Measurements from ENCODE around the gene FYB2.

The FYB2 gene

GRCh38 chr1:56819387-56819899 is at the start of gene FYB2:
FYB2 (minus strand) TSS chr1:56819404; CDS start chr1:56819290, 114 bp downstream.
- DNase-seq, result no peak
- Mint-ChIP-seq H3K27ac (no peak within 1 kb of the TSS), H3K4me3 (no peak within 1 kb of the TSS), H3K9me3 (no peaks in the 10 kb centered on the region), H3K27me3 (peaks cover 50% of the 10 kb centered on the region), H3K4me1 (ENCODE audit: low read depth) (no peaks in the 10 kb centered on the region), H3K36me3 (ENCODE audit: low read depth) (no peaks in the 10 kb centered on the region)

- H3K27ac Mint-ChIP-seq, result no peak overlapping the region
- no peaks in the 10 kb centered on the region for H3K36me3 Mint-ChIP-seq (ENCODE audit: low read depth)
- no peak for DNase-seq
- peaks cover 13% of the 10 kb centered on the region for H3K27me3 Mint-ChIP-seq
- no peak overlapping the region for H3K4me3 Mint-ChIP-seq
- no peaks in the 10 kb centered on the region for H3K4me1 Mint-ChIP-seq (ENCODE audit: low read depth)
- no peaks in the 10 kb centered on the region for H3K9me3 Mint-ChIP-seq
Measured at GRCh38 chr1:56868761-56869160, 49.6 kb upstream of the FYB2 start.

- Mint-ChIP-seq H3K36me3 (ENCODE audit: low read depth) (no peaks in the 10 kb centered on the region), H3K27ac (no peak overlapping the region), H3K9me3 (no peaks in the 10 kb centered on the region), H3K4me3 (no peak overlapping the region), H3K4me1 (ENCODE audit: low read depth) (no peaks in the 10 kb centered on the region), H3K27me3 (peaks cover 13% of the 10 kb centered on the region)
- no peak for DNase-seq
Measured at GRCh38 chr1:56867491-56867890, 48.3 kb upstream of the FYB2 start.

GRCh38 chr1:56866656-56867055 is 47.5 kb upstream of the FYB2 start:
- Mint-ChIP-seq H3K4me3 (no peak overlapping the region), H3K27ac (no peak overlapping the region), H3K36me3 (ENCODE audit: low read depth) (no peaks in the 10 kb centered on the region), H3K9me3 (no peaks in the 10 kb centered on the region), H3K27me3 (peaks cover 13% of the 10 kb centered on the region), H3K4me1 (ENCODE audit: low read depth) (no peaks in the 10 kb centered on the region)
- no peak for DNase-seq

GRCh38 chr1:56864430-56864829 is 45.2 kb upstream of the FYB2 start:
- Mint-ChIP-seq H3K9me3 (no peaks in the 10 kb centered on the region), H3K4me1 (ENCODE audit: low read depth) (no peaks in the 10 kb centered on the region), H3K4me3 (no peak overlapping the region), H3K27ac (no peak overlapping the region), H3K27me3 (peaks cover 5% of the 10 kb centered on the region), H3K36me3 (ENCODE audit: low read depth) (no peaks in the 10 kb centered on the region)
- DNase-seq, result no peak

GRCh38 chr1:56863265-56863992 is 44.2 kb upstream of the FYB2 start:
- H3K4me1 Mint-ChIP-seq (ENCODE audit: low read depth), result no peaks in the 10 kb centered on the region
- no peaks in the 10 kb centered on the region for H3K9me3 Mint-ChIP-seq
- DNase-seq, result no peak
- H3K27ac Mint-ChIP-seq, result no peak overlapping the region
- no peaks in the 10 kb centered on the region for H3K36me3 Mint-ChIP-seq (ENCODE audit: low read depth)
- no peak overlapping the region for H3K4me3 Mint-ChIP-seq
- H3K27me3 Mint-ChIP-seq, result peaks cover 4% of the 10 kb centered on the region

- no peaks in the 10 kb centered on the region for H3K9me3 Mint-ChIP-seq
- no peaks in the 10 kb centered on the region for H3K4me1 Mint-ChIP-seq (ENCODE audit: low read depth)
- DNase-seq, result no peak
- H3K4me3 Mint-ChIP-seq, result no peak overlapping the region
- H3K27me3 Mint-ChIP-seq, result peaks cover 10% of the 10 kb centered on the region
- no peak overlapping the region for H3K27ac Mint-ChIP-seq
- no peaks in the 10 kb centered on the region for H3K36me3 Mint-ChIP-seq (ENCODE audit: low read depth)
Measured at GRCh38 chr1:56859287-56859686, 40.1 kb upstream of the FYB2 start.

- no peak overlapping the region for H3K4me3 Mint-ChIP-seq
- H3K9me3 Mint-ChIP-seq, result no peaks in the 10 kb centered on the region
- DNase-seq, result no peak
- peaks cover 18% of the 10 kb centered on the region for H3K27me3 Mint-ChIP-seq
- H3K4me1 Mint-ChIP-seq (ENCODE audit: low read depth), result no peaks in the 10 kb centered on the region
- no peak overlapping the region for H3K27ac Mint-ChIP-seq
- H3K36me3 Mint-ChIP-seq (ENCODE audit: low read depth), result no peaks in the 10 kb centered on the region
Measured at GRCh38 chr1:56856186-56856585, 37.0 kb upstream of the FYB2 start.

- Mint-ChIP-seq H3K4me3 (no peak overlapping the region), H3K27me3 (peaks cover 15% of the 10 kb centered on the region), H3K9me3 (no peaks in the 10 kb centered on the region), H3K4me1 (ENCODE audit: low read depth) (no peaks in the 10 kb centered on the region), H3K36me3 (ENCODE audit: low read depth) (no peaks in the 10 kb centered on the region), H3K27ac (no peak overlapping the region)
- no peak for DNase-seq
Measured at GRCh38 chr1:56855190-56855589, 36.0 kb upstream of the FYB2 start.

GRCh38 chr1:56854521-56855099 is 35.4 kb upstream of the FYB2 start, which contains the start of gene C8A:
C8A (plus strand) TSS chr1:56854797; CDS start chr1:56854902, 105 bp downstream.
- H3K9me3 Mint-ChIP-seq, result no peaks in the 10 kb centered on the region
- no peak within 1 kb of the TSS for H3K27ac Mint-ChIP-seq
- DNase-seq, result no peak
- peaks cover 15% of the 10 kb centered on the region for H3K27me3 Mint-ChIP-seq
- H3K36me3 Mint-ChIP-seq (ENCODE audit: low read depth), result no peaks in the 10 kb centered on the region
- no peak within 1 kb of the TSS for H3K4me3 Mint-ChIP-seq
- no peaks in the 10 kb centered on the region for H3K4me1 Mint-ChIP-seq (ENCODE audit: low read depth)

- Mint-ChIP-seq H3K36me3 (ENCODE audit: low read depth) (no peaks in the 10 kb centered on the region), H3K27me3 (peaks cover 21% of the 10 kb centered on the region)
- DNase-seq, result no peak
Measured at GRCh38 chr1:56852476-56852875, 33.3 kb upstream of the FYB2 start.

GRCh38 chr1:56850922-56851321 is 31.7 kb upstream of the FYB2 start:
- DNase-seq, result no peak
- Mint-ChIP-seq H3K9me3 (no peaks in the 10 kb centered on the region), H3K4me3 (no peak overlapping the region), H3K36me3 (ENCODE audit: low read depth) (no peaks in the 10 kb centered on the region), H3K27ac (no peak overlapping the region), H3K4me1 (ENCODE audit: low read depth) (no peaks in the 10 kb centered on the region), H3K27me3 (peaks cover 26% of the 10 kb centered on the region)

More at GRCh38 chr1:56852476-56852875, 33.3 kb upstream of the FYB2 start:
- H3K4me3 Mint-ChIP-seq, result no peak overlapping the region
- H3K4me1 Mint-ChIP-seq (ENCODE audit: low read depth), result no peaks in the 10 kb centered on the region
- no peaks in the 10 kb centered on the region for H3K9me3 Mint-ChIP-seq
- no peak overlapping the region for H3K27ac Mint-ChIP-seq

GRCh38 chr1:56850411-56850810 is 31.2 kb upstream of the FYB2 start:
- no peaks in the 10 kb centered on the region for H3K4me1 Mint-ChIP-seq (ENCODE audit: low read depth)
- H3K36me3 Mint-ChIP-seq (ENCODE audit: low read depth), result no peaks in the 10 kb centered on the region
- H3K4me3 Mint-ChIP-seq, result no peak overlapping the region
- no peak for DNase-seq
- H3K9me3 Mint-ChIP-seq, result no peaks in the 10 kb centered on the region
- peaks cover 26% of the 10 kb centered on the region for H3K27me3 Mint-ChIP-seq
- no peak overlapping the region for H3K27ac Mint-ChIP-seq

GRCh38 chr1:56849750-56850149 is 30.5 kb upstream of the FYB2 start:
- no peak overlapping the region for H3K4me3 Mint-ChIP-seq
- no peaks in the 10 kb centered on the region for H3K4me1 Mint-ChIP-seq (ENCODE audit: low read depth)
- H3K9me3 Mint-ChIP-seq, result no peaks in the 10 kb centered on the region
- DNase-seq, result no peak
- peaks cover 24% of the 10 kb centered on the region for H3K27me3 Mint-ChIP-seq
- no peaks in the 10 kb centered on the region for H3K36me3 Mint-ChIP-seq (ENCODE audit: low read depth)
- H3K27ac Mint-ChIP-seq, result no peak overlapping the region

GRCh38 chr1:56845343-56845742 is 26.1 kb upstream of the FYB2 start:
- Mint-ChIP-seq H3K4me1 (ENCODE audit: low read depth) (no peaks in the 10 kb centered on the region), H3K27me3 (peaks cover 30% of the 10 kb centered on the region), H3K27ac (no peak overlapping the region), H3K36me3 (ENCODE audit: low read depth) (no peaks in the 10 kb centered on the region), H3K4me3 (no peak overlapping the region), H3K9me3 (no peaks in the 10 kb centered on the region)
- no peak for DNase-seq
